Thyroid gland (tissue), 4 donors: Measurements from ENCODE around the gene ACP4.

Source experiments
- POLR2A ChIP-seq, 2 donors: fragments of 450-650 bp; IDR thresholded peaks; one replicate each; pipeline ENCODE4 v1.6.1; 2017; ENCODE audit warnings: antibody characterized with exemption in 2 of 2, mild to moderate bottlenecking in 2 of 2, moderate library complexity in 1 of 2
- TF ChIP-seq, protein P1 (sequence below), 6 experiments: fragments of 200-600 bp in 3 of 6; fragments of 450-650 bp in 3 of 6; sonication (generic) in 3 of 6; IDR thresholded peaks; one replicate each; pipeline ENCODE4 v1.5.1; 2016 to 2019; ENCODE audit warnings: antibody characterized with exemption in 6 of 6, mild to moderate bottlenecking in 2 of 6, inconsistent platforms in 1 of 6, moderate library complexity in 1 of 6

DNA sequence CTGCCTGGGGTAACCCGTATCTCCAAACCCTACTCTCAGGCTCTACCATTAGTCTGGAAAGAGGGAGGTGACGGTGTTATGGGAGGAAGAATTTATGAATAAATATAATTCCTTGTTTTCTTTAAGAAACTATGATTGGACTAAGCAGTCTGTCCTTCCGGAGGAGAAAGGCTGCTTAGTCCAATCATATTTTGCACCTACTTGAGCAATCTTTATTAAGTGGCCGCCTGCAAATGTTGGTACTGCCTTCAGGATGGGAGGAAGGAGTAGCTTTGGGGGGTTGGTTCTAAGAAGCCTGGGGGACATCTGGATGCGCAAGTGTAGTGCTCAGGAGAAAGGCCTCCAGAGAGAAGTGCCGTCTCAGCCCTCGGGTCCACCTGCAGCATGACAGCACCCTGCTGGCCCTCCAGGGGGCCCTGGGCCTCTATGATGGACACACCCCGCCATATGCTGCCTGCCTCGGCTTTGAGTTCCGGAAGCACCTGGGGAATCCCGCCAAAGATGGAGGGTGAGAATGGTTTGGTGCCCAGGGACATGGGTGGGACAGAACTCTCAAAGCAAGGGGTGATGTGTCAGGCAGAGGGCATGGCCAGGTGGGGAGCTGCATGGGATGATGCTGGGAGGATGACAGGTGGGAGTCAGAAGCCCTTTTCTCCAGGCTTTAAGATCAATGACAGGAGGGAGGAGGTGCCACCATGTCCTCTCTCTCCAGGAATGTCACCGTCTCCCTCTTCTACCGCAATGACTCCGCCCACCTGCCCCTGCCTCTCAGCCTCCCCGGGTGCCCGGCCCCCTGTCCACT lies 4.1 kb downstream of the ACP4 start:
- TF ChIP-seq, protein P1, sequence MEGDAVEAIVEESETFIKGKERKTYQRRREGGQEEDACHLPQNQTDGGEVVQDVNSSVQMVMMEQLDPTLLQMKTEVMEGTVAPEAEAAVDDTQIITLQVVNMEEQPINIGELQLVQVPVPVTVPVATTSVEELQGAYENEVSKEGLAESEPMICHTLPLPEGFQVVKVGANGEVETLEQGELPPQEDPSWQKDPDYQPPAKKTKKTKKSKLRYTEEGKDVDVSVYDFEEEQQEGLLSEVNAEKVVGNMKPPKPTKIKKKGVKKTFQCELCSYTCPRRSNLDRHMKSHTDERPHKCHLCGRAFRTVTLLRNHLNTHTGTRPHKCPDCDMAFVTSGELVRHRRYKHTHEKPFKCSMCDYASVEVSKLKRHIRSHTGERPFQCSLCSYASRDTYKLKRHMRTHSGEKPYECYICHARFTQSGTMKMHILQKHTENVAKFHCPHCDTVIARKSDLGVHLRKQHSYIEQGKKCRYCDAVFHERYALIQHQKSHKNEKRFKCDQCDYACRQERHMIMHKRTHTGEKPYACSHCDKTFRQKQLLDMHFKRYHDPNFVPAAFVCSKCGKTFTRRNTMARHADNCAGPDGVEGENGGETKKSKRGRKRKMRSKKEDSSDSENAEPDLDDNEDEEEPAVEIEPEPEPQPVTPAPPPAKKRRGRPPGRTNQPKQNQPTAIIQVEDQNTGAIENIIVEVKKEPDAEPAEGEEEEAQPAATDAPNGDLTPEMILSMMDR (IDR thresholded peaks at IDR 0.05) = peak in 3 of 6 experiments; percentile 6 to 36 (median 25)
- TF ChIP-seq POLR2A (IDR thresholded peaks at IDR 0.05) = no peak
